Loucy (cell line): ENCODE results near the gene SGPL1.

Experiments used
- H2AFZ ChIP-seq: fragments of 200-600 bp; sonication (generic); 2 replicates; pipeline ENCODE4 v1.6.0; 2016; ENCODE audit warnings: antibody characterized with exemption, mild to moderate bottlenecking, low read length, moderate library complexity
- H3F3A ChIP-seq: fragments of 200-600 bp; 2 replicates; pipeline ENCODE4 v1.6.0; 2016; ENCODE audit warnings: antibody characterized with exemption, low read depth, mild to moderate bottlenecking
- H3K27me3 ChIP-seq: fragments of 200-600 bp; sonication (generic); 2 replicates; pipeline ENCODE4 v1.6.1; 2014; ENCODE audit warnings: low read length, mild to moderate bottlenecking; ENCODE audit not compliant: insufficient read depth, poor library complexity, severe bottlenecking
- H3K36me3 ChIP-seq: fragments of 200-600 bp; sonication (generic); 2 replicates; pipeline ENCODE4 v1.6.1; 2016; ENCODE audit warnings: low read length; ENCODE audit not compliant: insufficient read depth
- H3K4me1 ChIP-seq: fragments of 200-600 bp; sonication (generic); 2 replicates; pipeline ENCODE4 v1.5.1; 2014; ENCODE audit warnings: low read length, mild to moderate bottlenecking; ENCODE audit not compliant: insufficient read depth, poor library complexity, severe bottlenecking
- H3K4me2 ChIP-seq: fragments of 200-600 bp; sonication (generic); 2 replicates; pipeline ENCODE4 v1.6.0; 2014; ENCODE audit warnings: antibody characterized with exemption, low read length, low read depth, mild to moderate bottlenecking; ENCODE audit not compliant: poor library complexity, severe bottlenecking
- H3K4me3 ChIP-seq: fragments of 200-600 bp; sonication (generic); 2 replicates; pipeline ENCODE4 v1.5.1; 2014; ENCODE audit warnings: low read length, mild to moderate bottlenecking, mixed read lengths; ENCODE audit not compliant: poor library complexity, severe bottlenecking
- H3K79me2 ChIP-seq: fragments of 200-600 bp; sonication (generic); 2 replicates; pipeline ENCODE4 v1.6.1; 2014; ENCODE audit warnings: low read length; ENCODE audit not compliant: insufficient read depth
- H3K9ac ChIP-seq: fragments of 200-600 bp; sonication (generic); 2 replicates; pipeline ENCODE4 v1.6.0; 2014; ENCODE audit warnings: mild to moderate bottlenecking, low read depth, low read length, moderate library complexity; ENCODE audit not compliant: poor library complexity, severe bottlenecking
- H3K9me2 ChIP-seq: fragments of 200-600 bp; sonication (generic); replicated peaks from 2 replicates; pipeline ENCODE4 v1.6.1; 2016; ENCODE audit warnings: low read depth, low read length, mixed read lengths
- H3K9me3 ChIP-seq: fragments of 200-600 bp; sonication (generic); 2 replicates; pipeline ENCODE4 v1.6.1; 2014; ENCODE audit warnings: mild to moderate bottlenecking, antibody characterized with exemption, low read length, low read depth; ENCODE audit not compliant: insufficient read depth
- H4K20me1 ChIP-seq: fragments of 200-600 bp; sonication (generic); 2 replicates; pipeline ENCODE4 v1.6.0; 2014; ENCODE audit warnings: antibody characterized with exemption, low read length, mild to moderate bottlenecking; ENCODE audit not compliant: insufficient read depth, poor library complexity, severe bottlenecking
- EZH2phosphoT487 ChIP-seq: fragments of 200-600 bp; IDR thresholded peaks from 2 replicates; pipeline ENCODE4 v1.6.1; 2018; ENCODE audit warnings: antibody characterized with exemption, mild to moderate bottlenecking, moderate library complexity, borderline replicate concordance
- TF ChIP-seq, protein P1 (sequence below): fragments of 200-600 bp; sonication (generic); conservative IDR thresholded peaks from 2 replicates; pipeline ENCODE4 v1.5.1; 2014; ENCODE audit warnings: mild to moderate bottlenecking, antibody characterized with exemption, low read length

The SGPL1 gene

DNA sequence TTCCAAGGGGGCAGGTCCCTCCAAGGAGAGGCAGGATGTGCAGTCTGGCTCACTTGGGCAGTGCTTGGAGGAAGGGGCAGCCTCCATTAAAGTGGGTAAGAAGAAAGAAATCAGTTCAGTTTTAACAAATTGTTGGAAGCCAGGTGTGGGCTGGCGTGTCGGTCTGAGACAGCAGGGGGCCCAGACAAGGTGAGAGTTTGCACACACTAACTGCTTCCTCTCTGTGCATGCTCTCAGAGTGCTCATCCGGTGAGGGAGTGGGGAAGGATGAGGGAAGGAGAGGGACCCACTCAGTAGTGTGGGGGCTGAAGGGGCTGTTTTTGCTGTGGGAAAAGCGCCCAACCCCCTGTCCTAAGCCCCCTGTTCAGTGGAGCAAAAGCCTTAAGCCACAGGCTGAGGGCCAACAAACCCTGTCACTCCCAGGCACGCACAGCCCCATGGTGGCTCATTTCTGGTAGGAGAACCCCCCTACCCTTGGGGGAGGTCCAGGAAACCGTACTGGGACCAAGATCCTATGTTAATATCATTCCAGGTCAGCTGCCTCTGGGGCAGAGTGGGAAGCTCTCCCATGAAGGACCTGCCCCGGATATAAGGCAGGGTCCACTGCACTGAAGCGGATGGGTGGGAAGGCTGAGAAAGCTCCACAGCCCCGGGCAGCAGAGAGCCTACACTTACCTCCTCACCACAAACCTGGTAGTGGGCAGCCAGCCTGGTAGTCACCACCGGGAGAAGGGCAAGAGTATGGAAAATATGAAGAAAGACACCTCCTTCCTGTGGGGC, 77.7 kb downstream of the SGPL1 start:
- no peak overlapping the region for H3K9ac ChIP-seq
- H3K4me1 ChIP-seq = peaks cover 6% of the 10 kb centered on the region
- H3K79me2 ChIP-seq = no peaks in the 10 kb centered on the region
- no peak overlapping the region for H3K4me2 ChIP-seq
- no peak overlapping the region for H3K4me3 ChIP-seq
- H4K20me1 ChIP-seq = no peaks in the 10 kb centered on the region
- TF ChIP-seq, protein P1, sequence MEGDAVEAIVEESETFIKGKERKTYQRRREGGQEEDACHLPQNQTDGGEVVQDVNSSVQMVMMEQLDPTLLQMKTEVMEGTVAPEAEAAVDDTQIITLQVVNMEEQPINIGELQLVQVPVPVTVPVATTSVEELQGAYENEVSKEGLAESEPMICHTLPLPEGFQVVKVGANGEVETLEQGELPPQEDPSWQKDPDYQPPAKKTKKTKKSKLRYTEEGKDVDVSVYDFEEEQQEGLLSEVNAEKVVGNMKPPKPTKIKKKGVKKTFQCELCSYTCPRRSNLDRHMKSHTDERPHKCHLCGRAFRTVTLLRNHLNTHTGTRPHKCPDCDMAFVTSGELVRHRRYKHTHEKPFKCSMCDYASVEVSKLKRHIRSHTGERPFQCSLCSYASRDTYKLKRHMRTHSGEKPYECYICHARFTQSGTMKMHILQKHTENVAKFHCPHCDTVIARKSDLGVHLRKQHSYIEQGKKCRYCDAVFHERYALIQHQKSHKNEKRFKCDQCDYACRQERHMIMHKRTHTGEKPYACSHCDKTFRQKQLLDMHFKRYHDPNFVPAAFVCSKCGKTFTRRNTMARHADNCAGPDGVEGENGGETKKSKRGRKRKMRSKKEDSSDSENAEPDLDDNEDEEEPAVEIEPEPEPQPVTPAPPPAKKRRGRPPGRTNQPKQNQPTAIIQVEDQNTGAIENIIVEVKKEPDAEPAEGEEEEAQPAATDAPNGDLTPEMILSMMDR = no peak
- TF ChIP-seq EZH2phosphoT487 = no peak
- no peaks in the 10 kb centered on the region for H3K36me3 ChIP-seq
- no peaks in the 10 kb centered on the region for H3F3A ChIP-seq
- H2AFZ ChIP-seq = no peak overlapping the region
- H3K9me2 ChIP-seq = no peaks in the 10 kb centered on the region
- H3K27me3 ChIP-seq = no peaks in the 10 kb centered on the region
- no peaks in the 10 kb centered on the region for H3K9me3 ChIP-seq

DNA sequence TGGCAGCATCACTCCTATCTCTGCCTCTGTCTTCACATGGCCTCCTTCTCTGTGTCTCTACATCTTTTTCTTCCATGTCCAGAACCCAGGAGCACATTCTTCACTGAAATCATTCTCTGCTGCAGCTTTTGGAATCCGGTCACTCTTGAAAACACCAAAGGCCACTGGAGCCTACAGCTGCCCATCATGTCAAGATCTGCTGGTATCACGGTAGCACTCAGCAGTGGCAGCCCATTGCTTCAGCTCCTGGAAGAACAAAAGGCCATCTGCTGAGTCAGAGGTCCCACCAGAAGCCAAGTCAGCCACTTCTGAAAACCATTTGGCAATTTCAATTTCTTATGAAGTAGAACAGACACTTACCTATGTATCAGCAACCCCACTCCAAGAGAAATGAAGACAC, 78.7 kb downstream of the SGPL1 start:
- no peak overlapping the region for H3K9ac ChIP-seq
- H3K79me2 ChIP-seq = no peaks in the 10 kb centered on the region
- no peaks in the 10 kb centered on the region for H3K36me3 ChIP-seq
- no peaks in the 10 kb centered on the region for H3K9me3 ChIP-seq
- no peak for TF ChIP-seq EZH2phosphoT487
- TF ChIP-seq, protein P1 = no peak
- no peak overlapping the region for H3K4me2 ChIP-seq
- no peak overlapping the region for H2AFZ ChIP-seq
- no peaks in the 10 kb centered on the region for H3K27me3 ChIP-seq
- no peaks in the 10 kb centered on the region for H3K4me1 ChIP-seq
- H3F3A ChIP-seq = no peaks in the 10 kb centered on the region
- no peaks in the 10 kb centered on the region for H4K20me1 ChIP-seq
- no peak overlapping the region for H3K4me3 ChIP-seq
- no peaks in the 10 kb centered on the region for H3K9me2 ChIP-seq

DNA sequence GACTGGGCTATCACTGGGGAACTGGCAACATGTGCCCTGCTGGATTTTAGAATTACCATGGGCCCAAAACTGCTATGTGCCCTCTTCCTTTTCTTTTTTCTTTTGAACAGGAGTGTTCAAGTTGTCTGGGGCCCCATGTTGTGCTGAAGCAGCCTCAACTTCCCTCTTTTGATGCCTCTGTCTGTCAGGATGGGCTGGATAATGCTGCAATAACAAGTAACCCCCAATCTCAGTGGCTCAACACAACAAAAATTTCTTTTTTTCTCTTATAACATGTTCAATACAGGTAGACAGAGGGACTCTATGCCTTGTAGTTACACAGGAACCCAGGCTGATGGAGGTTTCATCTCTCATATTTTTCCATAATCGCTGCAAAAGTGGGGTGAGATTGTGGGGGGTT, 80.8 kb downstream of the SGPL1 start:
- Histone ChIP-seq H3K4me2 (no peak overlapping the region), H3F3A (no peaks in the 10 kb centered on the region), H3K36me3 (no peaks in the 10 kb centered on the region), H3K9me3 (no peaks in the 10 kb centered on the region), H2AFZ (no peak overlapping the region), H3K9me2 (no peaks in the 10 kb centered on the region), H3K27me3 (no peaks in the 10 kb centered on the region), H3K9ac (no peak overlapping the region), H4K20me1 (no peaks in the 10 kb centered on the region), H3K4me3 (no peak overlapping the region), H3K79me2 (no peaks in the 10 kb centered on the region), H3K4me1 (no peaks in the 10 kb centered on the region)
- TF ChIP-seq, protein P1 = no peak
- TF ChIP-seq EZH2phosphoT487 = no peak
